OCI-LY7 (cell line): ENCODE measurements around the gene OPCML. TPM values are rescaled to one million over a fixed set of nuclear protein-coding genes. Genes with fewer than 3 reads are reported as not detected.

ENCODE experiments used
- BruUV-seq: library from RNA; stranded (reverse); fragments of 400-500 nt; replicated peaks from 2 replicates; lab custom pipeline; 2021; lab: Mats Ljungman, UMichigan
- CTCF ChIA-PET: fragments of 300-600 bp; sonication (Branson Sonifier 250); formaldehyde crosslinking; loops from one replicate; lab custom pipeline; 2022; ENCODE audit warnings: antibody characterized with exemption; ENCODE audit not compliant: unreplicated experiment; lab: Charles Lee
- POLR2A ChIA-PET: fragments of 300-600 bp; sonication (Branson Sonifier 250); formaldehyde crosslinking; loops from one replicate; lab custom pipeline; 2022; ENCODE audit warnings: antibody characterized with exemption; lab: Charles Lee
- DNase-seq: peaks from one replicate; pipeline ENCODE4 v3.0.0-alpha.2; 2015; ENCODE audit warnings: low spot score
- H2AFZ ChIP-seq: fragments of 200-600 bp; sonication (generic), shearing (Covaris generic); 2 replicates; pipeline ENCODE4 v1.6.1; 2014; ENCODE audit warnings: mild to moderate bottlenecking, antibody characterized with exemption, low read length, moderate library complexity
- H3K27ac ChIP-seq: fragments of 200-600 bp; sonication (generic); 2 replicates; pipeline ENCODE4 v1.5.1; 2014; ENCODE audit warnings: mixed run types, low read depth, mild to moderate bottlenecking, moderate library complexity, low read length, inconsistent platforms; ENCODE audit not compliant: poor library complexity, severe bottlenecking
- H3K36me3 ChIP-seq: fragments of 200-600 bp; sonication (generic); 2 replicates; pipeline ENCODE4 v1.6.1; 2014; ENCODE audit warnings: mild to moderate bottlenecking, antibody characterized with exemption, low read length, moderate library complexity, mixed read lengths; ENCODE audit not compliant: insufficient read depth
- H3K4me1 ChIP-seq: fragments of 200-600 bp; sonication (generic); 2 replicates; pipeline ENCODE4 v1.5.1; 2014; ENCODE audit warnings: mild to moderate bottlenecking, low read length; ENCODE audit not compliant: insufficient read depth, poor library complexity, severe bottlenecking
- H3K4me2 ChIP-seq: fragments of 200-600 bp; sonication (generic); 2 replicates; pipeline ENCODE4 v1.6.1; 2014; ENCODE audit warnings: mild to moderate bottlenecking, low read length
- H3K4me3 ChIP-seq: fragments of 200-600 bp; sonication (generic); 2 replicates; pipeline ENCODE4 v1.5.1; 2014; ENCODE audit warnings: mild to moderate bottlenecking, low read depth, low read length; ENCODE audit not compliant: poor library complexity, severe bottlenecking
- H3K79me2 ChIP-seq: fragments of 200-600 bp; sonication (generic); 2 replicates; pipeline ENCODE4 v1.6.1; 2016; ENCODE audit warnings: low read depth, mild to moderate bottlenecking, low read length, moderate library complexity, mixed read lengths; ENCODE audit not compliant: insufficient read depth
- H3K9me2 ChIP-seq: fragments of 200-600 bp; sonication (generic); 2 replicates; pipeline ENCODE4 v1.6.1; 2016; ENCODE audit warnings: mild to moderate bottlenecking, low read length, mixed read lengths; ENCODE audit not compliant: insufficient read depth
- H3K9me3 ChIP-seq: fragments of 200-600 bp; sonication (generic); 2 replicates; pipeline ENCODE4 v1.6.1; 2014; ENCODE audit warnings: mild to moderate bottlenecking, mixed run types, low read length, mixed read lengths
- H4K20me1 ChIP-seq: fragments of 200-600 bp; sonication (generic); 2 replicates; pipeline ENCODE4 v1.6.1; 2014; ENCODE audit warnings: mild to moderate bottlenecking, antibody characterized with exemption, low read length, moderate library complexity, mixed read lengths; ENCODE audit not compliant: insufficient read depth
- EZH2phosphoT487 ChIP-seq: fragments of 200-600 bp; sonication (generic); IDR thresholded peaks from 2 replicates; pipeline ENCODE4 v1.6.1; 2018; ENCODE audit warnings: low read depth, borderline replicate concordance, mild to moderate bottlenecking, mixed run types, antibody characterized with exemption, low read length, moderate library complexity, mixed read lengths
- intact Hi-C: fragments of 100-400 bp; cut with micrococcal nuclease; formaldehyde crosslinking; loops from one replicate; pipeline ENCODE4 v1.10.0; 2022; ENCODE audit not compliant: unreplicated experiment
- total RNA-seq, 2 experiments: library from RNA; depleted of rRNA in 1 of 2; stranded (reverse); fragments of >200 nt in 1 of 2; shearing (Covaris generic) in 1 of 2; gene quantifications; 2 replicates each; pipeline ENCODE4 v1.2.3, GENCODE V29; 2014 to 2022
- TF ChIP-seq, protein P1 (sequence below): fragments of 200-600 bp; sonication (generic); conservative IDR thresholded peaks from 2 replicates; pipeline ENCODE4 v1.5.1; 2014; ENCODE audit warnings: mild to moderate bottlenecking, antibody characterized with exemption, low read length, moderate library complexity, mixed read lengths

Gene OPCML
- total RNA-seq, 2 experiments from 2014 or later: not detected

DNA sequence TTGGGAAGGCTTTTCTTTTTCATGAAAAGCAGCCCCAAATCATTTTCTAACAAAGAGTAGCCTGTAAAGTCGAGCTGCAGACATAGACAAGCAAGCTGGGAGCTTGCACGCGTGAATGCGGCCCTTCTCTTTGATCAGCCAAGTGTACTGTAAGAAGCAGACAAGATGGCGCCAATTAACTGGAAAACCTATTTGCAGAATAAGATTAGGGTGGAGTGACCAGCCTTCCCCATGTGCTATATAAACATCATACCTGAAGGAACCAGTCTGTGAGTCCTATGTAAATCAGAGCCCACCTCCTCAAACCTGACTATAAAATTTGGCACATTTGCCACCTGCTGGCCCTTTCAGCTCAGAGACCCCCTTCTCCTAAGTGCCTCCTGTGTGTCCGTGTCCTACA lies 982.7 kb downstream of the OPCML start:
- Histone ChIP-seq H3K27ac (no peak overlapping the region), H3K4me2 (no peak overlapping the region), H3K4me3 (no peak overlapping the region), H4K20me1 (no peaks in the 10 kb centered on the region), H3K4me1 (no peaks in the 10 kb centered on the region), H3K79me2 (no peaks in the 10 kb centered on the region), H3K9me2 (no peaks in the 10 kb centered on the region), H3K9me3 (no peaks in the 10 kb centered on the region), H3K36me3 (no peaks in the 10 kb centered on the region), H2AFZ (no peak overlapping the region)
- intact Hi-C loops: no loop called here
- ChIA-PET CTCF (no interaction called here), POLR2A (no interaction called here)
- no peak for TF ChIP-seq EZH2phosphoT487
- TF ChIP-seq, protein P1, sequence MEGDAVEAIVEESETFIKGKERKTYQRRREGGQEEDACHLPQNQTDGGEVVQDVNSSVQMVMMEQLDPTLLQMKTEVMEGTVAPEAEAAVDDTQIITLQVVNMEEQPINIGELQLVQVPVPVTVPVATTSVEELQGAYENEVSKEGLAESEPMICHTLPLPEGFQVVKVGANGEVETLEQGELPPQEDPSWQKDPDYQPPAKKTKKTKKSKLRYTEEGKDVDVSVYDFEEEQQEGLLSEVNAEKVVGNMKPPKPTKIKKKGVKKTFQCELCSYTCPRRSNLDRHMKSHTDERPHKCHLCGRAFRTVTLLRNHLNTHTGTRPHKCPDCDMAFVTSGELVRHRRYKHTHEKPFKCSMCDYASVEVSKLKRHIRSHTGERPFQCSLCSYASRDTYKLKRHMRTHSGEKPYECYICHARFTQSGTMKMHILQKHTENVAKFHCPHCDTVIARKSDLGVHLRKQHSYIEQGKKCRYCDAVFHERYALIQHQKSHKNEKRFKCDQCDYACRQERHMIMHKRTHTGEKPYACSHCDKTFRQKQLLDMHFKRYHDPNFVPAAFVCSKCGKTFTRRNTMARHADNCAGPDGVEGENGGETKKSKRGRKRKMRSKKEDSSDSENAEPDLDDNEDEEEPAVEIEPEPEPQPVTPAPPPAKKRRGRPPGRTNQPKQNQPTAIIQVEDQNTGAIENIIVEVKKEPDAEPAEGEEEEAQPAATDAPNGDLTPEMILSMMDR: no peak
- BruUV-seq: no TSS peak
- DNase-seq: no peak

DNA sequence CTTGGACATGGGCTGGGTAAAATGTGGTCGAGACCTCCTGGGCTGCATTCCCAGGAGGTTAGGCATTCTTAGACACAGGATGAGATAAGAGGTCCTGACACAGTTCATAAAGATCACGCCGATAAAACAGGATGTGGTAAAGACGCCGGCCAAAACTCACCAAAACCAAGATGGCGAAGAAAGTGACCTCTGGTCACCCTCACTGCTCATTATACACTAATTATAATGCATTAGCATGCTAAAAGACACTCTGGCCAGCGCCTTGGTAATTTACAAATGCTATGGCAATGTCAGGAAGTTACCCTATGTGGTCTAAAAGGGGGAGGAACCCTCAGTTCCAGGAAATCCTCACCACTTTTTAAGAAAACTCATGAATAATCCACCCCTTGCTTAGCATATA lies 983.3 kb downstream of the OPCML start:
- Histone ChIP-seq H3K79me2 (no peaks in the 10 kb centered on the region), H2AFZ (no peak overlapping the region), H3K27ac (no peak overlapping the region), H3K9me2 (no peaks in the 10 kb centered on the region), H3K9me3 (no peaks in the 10 kb centered on the region), H3K4me1 (no peaks in the 10 kb centered on the region), H3K4me3 (no peak overlapping the region), H3K4me2 (no peak overlapping the region), H4K20me1 (no peaks in the 10 kb centered on the region), H3K36me3 (no peaks in the 10 kb centered on the region)
- intact Hi-C loops: no loop called here
- CTCF ChIA-PET: no interaction called here
- POLR2A ChIA-PET: no interaction called here
- TF ChIP-seq, protein P1: no peak
- no peak for TF ChIP-seq EZH2phosphoT487
- BruUV-seq: no TSS peak
- DNase-seq: no peak

DNA sequence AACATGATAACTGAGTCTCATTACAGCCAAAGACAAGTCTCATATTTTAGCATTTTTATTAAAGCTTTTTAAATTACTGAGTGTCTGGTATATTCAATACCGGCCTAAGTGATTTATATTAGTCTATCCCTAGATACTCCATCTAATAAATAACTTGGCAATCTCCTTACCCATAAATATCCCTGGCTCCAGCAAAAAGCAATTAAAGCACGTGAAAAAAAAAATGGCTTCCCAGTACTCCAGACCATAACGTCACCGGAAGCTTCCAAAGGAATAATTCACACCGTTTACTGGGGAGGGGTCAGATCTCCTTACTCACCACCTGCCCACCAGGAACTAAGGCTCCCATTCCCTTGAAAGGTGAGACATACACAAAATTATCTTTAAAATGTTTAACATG lies 988.3 kb downstream of the OPCML start:
- POLR2A ChIA-PET: interaction anchor here (1.0 kb wide), 1 partner anchor 423 kb away, joined by 4 read pairs; no protein-coding TSS in a partner anchor
- no TSS peak for BruUV-seq
- Histone ChIP-seq H3K4me3 (no peak overlapping the region), H2AFZ (no peak overlapping the region), H3K36me3 (no peaks in the 10 kb centered on the region), H3K79me2 (no peaks in the 10 kb centered on the region), H3K9me3 (no peaks in the 10 kb centered on the region), H3K27ac (no peak overlapping the region), H3K4me2 (no peak overlapping the region), H4K20me1 (no peaks in the 10 kb centered on the region), H3K4me1 (no peaks in the 10 kb centered on the region), H3K9me2 (no peaks in the 10 kb centered on the region)
- no peak for TF ChIP-seq EZH2phosphoT487
- TF ChIP-seq, protein P1: no peak
- CTCF ChIA-PET: no interaction called here
- intact Hi-C loops: no loop called here
- DNase-seq: no peak
